GM19467 (cell line): ENCODE data around the gene DISP3.

Source experiments
- ATAC-seq: cut with Tn5 transposase; IDR thresholded peaks from one replicate; pipeline ENCODE4 v1.9.1; 2021; ENCODE audit warnings: mild to moderate bottlenecking, moderate library complexity; ENCODE audit not compliant: unreplicated experiment

DISP3 gene

DNA sequence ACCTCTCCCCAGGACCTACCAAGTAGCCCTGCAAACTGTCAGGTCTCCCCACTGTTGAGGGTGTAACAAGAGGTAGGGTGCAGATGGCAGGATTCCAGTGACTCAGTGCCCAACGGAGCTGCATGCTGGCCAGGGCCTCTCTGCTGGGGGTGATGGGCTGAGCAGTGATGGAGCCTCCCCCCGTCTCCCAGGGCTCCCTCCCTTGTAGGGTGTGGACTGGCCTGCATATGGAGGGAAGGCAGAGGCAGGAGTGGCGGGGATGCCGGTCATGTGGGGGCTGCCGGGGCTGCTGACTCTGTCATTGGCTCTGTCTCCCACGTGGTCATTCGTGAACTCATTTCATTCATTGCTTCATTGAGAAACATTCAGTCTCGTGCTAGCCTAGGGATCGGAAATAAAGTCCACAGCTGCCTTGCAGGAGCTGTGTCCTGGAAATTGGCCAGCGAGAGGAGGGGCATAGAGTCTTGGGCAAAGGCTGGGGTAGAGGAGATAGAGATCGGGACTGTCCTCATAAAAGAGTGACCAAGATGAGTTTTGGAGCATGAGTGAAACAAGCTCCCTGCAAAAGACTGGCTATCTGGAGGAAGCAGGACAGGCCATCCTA is 22.9 kb upstream of the DISP3 start:
- ATAC-seq = no peak

GRCh38 chr1:11456965-11457364 is 22.0 kb upstream of the DISP3 start:
- no peak for ATAC-seq

DNA sequence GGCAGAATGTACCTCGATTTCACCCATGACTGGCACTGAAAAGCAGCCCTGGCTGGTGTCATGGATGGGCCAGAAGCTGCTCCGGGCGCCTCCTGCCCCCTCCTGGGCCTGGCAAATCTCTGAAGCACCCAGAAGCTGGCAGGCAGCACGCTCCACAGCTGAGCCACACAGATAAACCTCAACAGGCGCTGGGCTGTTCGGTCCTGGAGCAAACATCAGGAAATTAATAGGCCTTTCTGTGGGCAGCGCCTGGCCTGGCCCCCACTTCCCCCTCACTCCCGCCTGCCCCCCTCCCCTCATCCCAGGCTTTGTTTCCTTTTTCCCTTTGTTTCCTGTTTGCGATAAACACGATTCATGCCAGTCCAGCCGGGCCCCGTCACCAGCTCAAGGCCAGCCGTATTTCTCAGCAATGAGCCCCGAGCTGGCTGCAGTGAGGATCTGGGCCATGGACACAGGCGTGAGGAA is 20.1 kb upstream of the DISP3 start:
- no peak for ATAC-seq

DNA sequence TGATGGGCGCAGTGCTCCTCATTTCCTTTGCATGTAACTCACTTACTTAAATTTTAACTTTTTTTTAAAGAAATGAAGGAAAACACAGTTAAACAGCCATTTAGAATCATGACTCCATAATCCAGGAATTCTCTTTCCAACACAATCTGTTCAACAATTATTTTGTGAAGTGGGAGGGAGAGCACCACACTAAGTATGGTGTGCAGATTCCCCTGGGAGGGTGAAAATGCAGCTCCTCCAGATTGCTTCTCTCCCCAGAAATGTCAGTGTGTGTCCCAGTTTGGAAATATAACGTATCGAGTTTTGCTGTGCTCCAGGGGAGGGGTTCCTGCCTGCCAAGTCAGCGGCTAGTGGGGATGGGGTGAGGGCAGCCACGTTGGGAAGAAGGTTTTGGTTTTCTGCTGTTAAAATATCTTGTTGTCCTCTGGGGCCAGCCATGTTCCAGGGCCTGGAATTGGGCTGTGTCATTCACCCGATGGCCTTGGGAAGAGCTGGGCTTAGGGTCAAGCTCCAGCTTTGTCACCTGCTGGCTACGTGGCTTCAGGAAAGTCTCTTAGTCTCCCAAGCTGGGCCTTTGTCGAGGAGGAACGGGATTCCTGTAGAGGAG is 17.3 kb upstream of the DISP3 start:
- ATAC-seq = no peak

DNA sequence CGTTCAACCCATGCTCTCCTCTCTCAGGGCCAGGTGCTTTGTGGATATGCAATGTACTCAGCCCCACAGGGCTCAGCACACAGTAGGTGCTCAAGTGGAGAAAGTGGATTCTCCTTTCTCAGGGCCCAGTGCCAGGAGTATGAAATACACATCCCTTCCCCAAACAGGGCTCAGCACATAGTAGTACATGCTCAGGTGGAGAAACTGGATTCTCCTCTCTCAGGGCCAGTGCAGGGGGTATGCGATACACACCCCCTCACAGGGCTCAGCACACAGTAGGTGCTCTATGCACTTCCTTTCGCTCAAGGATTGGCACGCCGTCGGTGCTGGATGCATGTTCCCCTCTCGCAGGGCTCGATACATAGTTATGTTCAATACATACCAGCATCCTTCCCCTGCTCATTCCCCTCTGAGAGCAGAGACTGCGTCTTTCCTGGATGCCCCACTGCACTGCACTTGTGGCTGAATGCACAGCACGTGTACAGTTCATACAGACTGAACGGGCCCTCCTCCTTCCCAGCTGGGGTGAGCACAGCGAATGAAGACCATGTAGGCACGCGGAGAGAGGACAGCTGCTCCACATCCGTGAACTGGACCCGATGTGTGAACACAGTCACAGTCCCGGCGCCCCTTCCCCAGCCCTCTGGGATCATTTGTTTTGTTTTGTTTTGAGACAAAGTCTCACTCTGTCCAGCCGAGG is 16.6 kb upstream of the DISP3 start:
- ATAC-seq = no peak

DNA sequence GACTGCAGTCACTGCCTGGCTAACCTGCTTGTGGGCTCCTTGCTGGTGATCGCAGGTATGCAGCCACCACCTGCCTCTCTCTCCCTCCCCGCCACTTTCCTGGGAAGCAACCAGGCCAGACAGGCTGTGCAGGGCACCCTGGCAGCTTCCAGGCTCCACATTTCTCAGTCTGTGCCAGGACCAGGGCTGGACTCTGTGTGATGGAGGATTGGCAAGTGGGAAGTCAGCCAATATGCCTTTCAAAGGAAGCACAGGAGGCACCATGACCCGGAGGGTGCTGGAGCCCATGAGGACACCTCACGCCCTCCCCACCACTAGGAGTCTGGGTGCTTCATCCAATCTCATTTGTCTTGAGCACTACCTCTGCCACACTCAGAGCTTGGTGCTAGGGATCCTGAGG is 15.8 kb upstream of the DISP3 start:
- no peak for ATAC-seq

DNA sequence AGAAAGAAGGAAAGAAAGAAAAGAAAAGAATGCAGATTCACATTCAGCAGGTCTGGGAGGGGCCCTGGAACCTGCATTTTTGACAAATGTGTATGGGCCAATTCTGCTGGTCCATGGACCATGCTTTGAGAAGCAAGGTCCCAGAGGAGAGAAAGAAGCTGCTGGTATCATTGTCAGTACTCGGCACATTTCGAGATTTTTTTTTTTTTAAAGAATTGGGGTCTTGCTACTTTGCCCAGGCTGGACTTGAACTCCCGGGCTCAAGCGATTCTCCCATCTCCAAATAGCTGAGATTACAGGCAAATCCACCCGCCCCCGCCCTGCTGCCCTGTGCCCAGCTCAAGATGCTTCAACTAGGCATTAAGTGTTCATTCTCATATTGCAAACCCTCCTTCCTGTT is 13.6 kb upstream of the DISP3 start:
- no peak for ATAC-seq

GRCh38 chr1:11466416-11466815 is 12.5 kb upstream of the DISP3 start:
- ATAC-seq = no peak

GRCh38 chr1:11468878-11469277 is 10.1 kb upstream of the DISP3 start:
- no peak for ATAC-seq

GRCh38 chr1:11470912-11471311 is 8.0 kb upstream of the DISP3 start:
- ATAC-seq = no peak

- ATAC-seq = no peak
These were observed 7.5 kb upstream of the DISP3 start for GRCh38 chr1:11471473-11471872.

GRCh38 chr1:11472284-11472683 is 6.7 kb upstream of the DISP3 start:
- ATAC-seq = no peak

GRCh38 chr1:11472741-11473140 is 6.2 kb upstream of the DISP3 start:
- ATAC-seq = no peak

DNA sequence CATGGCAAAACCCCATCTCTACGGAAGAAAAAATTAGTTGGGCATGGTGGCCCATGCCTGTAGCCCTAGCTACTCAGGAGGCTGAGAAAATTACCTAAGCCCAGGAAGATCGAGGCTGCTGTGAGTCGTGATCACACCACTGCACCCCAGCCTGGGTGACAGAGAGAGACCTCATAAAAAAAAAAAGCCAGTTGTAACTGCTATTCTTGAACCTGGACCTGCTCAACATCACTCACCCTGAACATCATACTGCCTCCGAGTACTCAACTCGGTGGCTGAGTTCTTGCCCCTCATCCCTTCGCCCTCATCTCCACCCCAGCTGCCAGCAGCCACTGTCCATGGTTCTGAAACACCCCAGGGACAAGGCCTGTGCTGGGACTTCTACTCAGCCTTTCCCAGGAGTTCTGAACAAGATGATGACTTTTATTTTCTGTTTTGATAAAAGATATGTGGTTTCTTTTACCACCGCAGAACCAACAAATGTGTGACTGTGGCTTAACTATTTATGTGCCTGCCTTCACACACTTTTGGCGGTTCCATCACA is 5.4 kb upstream of the DISP3 start:
- ATAC-seq = no peak

- no peak for ATAC-seq
These were observed 4.1 kb upstream of the DISP3 start for GRCh38 chr1:11474826-11475225.

DNA sequence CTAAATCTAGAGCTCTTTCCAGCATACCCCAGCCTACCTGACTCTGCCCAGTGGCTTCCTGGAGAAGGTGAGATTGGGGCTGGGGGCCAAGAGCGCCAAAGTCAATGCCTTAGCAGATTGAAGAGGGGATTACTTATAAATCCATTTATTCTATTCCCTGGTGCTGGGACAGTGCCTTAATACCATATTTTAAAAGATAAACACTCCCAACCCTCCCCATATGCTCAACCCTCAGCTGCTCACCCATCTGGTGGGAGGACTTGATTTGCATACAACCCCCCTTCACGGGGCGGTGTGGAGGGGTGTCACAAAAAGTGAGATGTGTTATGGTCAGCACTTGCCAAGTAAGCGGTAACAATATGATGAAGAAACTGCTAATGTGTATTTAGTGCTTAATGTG is 3.2 kb upstream of the DISP3 start:
- ATAC-seq = no peak

GRCh38 chr1:11479375-11479979 is 522 bp downstream of the DISP3 start:
- no peak for ATAC-seq

DNA sequence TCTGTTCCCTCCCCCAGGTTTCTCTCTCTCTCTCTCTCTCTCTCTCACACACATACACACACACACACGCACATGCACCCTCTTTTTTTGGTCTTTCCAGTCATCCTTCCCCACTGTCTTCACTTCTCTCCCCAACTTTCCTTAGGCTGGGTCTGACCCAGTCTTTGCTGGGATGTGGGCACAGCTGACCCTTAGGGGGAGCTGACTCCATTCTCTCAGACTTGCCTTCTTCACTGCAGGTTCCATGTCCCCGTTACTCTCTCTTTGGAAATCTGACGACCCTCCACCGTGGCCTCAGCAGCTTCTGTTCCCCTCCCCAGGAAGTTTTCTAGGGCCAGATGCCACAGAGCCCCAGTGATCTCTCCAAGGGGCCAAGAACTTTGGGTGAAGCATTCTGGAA is 2.1 kb downstream of the DISP3 start:
- no peak for ATAC-seq

DNA sequence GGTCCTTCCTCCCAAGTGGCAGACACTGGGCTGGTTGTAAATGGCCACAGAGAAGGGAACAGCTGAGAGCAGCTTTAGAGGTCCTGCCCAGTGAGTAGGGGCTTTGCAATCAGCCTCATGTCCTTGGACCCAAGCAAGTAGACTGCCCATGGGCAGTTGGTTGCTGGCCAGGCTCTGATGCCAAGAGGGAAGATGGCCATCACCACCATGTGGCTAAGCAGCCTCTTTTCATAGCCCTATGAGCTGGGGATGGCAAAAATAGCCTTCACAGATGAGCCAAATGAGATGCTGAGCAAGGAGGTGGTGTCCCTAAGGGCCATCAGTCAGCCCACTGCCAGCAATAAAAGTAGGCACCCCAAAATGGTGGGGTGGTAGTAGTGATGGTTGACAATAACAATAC is 3.2 kb downstream of the DISP3 start:
- no peak for ATAC-seq

GRCh38 chr1:11482701-11483479 is 3.9 kb downstream of the DISP3 start:
- no peak for ATAC-seq
